Motor neuron (in vitro differentiated cells): ENCODE measurements around the gene GNAQ. TPM values are rescaled to one million over a fixed set of nuclear protein-coding genes. Genes with fewer than 3 reads are reported as not detected.

Source experiments
- ATAC-seq, 8 experiments: fragments of 200-7000 bp; cut with Tn5 transposase; replicated peaks in 6 of 8; 2 replicates each; pipeline ENCODE4 v1.8.0; 2021; ENCODE audit warnings: mild to moderate bottlenecking in 8 of 8, moderate library complexity in 8 of 8
- H3K27ac ChIP-seq, 2 donors: fragments of 250-450 bp; sonication (Bioruptor Pico); 2 replicates each; pipeline ENCODE4 v1.9.0; 2021; ENCODE audit warnings: antibody characterized with exemption in 2 of 2, mild to moderate bottlenecking in 2 of 2, moderate library complexity in 1 of 2
- H3K4me1 ChIP-seq, 2 donors: fragments of 250-450 bp; sonication (Bioruptor Pico); replicated peaks in 1 of 2; 2 replicates each; pipeline ENCODE4 v1.6.1; 2021; ENCODE audit warnings: antibody characterized with exemption in 2 of 2, mild to moderate bottlenecking in 2 of 2, moderate library complexity in 1 of 2
- H3K4me3 ChIP-seq, 5 donors: fragments of 250-450 bp; sonication (Bioruptor Pico); 2 replicates each; pipeline ENCODE4 v1.9.0; 2021; ENCODE audit warnings: antibody characterized with exemption in 5 of 5, mild to moderate bottlenecking in 5 of 5, moderate library complexity in 4 of 5
- whole genome bisulfite sequencing, 10 experiments: fragments of 450-650 bp; shearing (Covaris generic); methylation state at CpG; one replicate each; pipeline ENCODE4 v1.0.0; 2022; 5-methylcytosine and 5-hydroxymethylcytosine counted together
- in situ Hi-C, 9 experiments: fragments of 400-800 bp; cut with MboI; loops; one replicate each; pipeline ENCODE4 v1.15.0; 2021; ENCODE audit warnings: low sequenced_read_pairs in 9 of 9, low pct_unique_long_range_greater_than_20kb in 2 of 9; ENCODE audit not compliant: unreplicated experiment in 9 of 9
- total RNA-seq, 8 experiments: library from RNA; unstranded; fragments of 300-600 nt; gene quantifications; 2 replicates each; pipeline versions ENCODE4 v1.2.3 to v1.2.4, GENCODE V29; 2022

Gene GNAQ
- total RNA-seq, 8 experiments from 2014 or later: 10.5 to 84.7 (median 37.9) TPM

DNA sequence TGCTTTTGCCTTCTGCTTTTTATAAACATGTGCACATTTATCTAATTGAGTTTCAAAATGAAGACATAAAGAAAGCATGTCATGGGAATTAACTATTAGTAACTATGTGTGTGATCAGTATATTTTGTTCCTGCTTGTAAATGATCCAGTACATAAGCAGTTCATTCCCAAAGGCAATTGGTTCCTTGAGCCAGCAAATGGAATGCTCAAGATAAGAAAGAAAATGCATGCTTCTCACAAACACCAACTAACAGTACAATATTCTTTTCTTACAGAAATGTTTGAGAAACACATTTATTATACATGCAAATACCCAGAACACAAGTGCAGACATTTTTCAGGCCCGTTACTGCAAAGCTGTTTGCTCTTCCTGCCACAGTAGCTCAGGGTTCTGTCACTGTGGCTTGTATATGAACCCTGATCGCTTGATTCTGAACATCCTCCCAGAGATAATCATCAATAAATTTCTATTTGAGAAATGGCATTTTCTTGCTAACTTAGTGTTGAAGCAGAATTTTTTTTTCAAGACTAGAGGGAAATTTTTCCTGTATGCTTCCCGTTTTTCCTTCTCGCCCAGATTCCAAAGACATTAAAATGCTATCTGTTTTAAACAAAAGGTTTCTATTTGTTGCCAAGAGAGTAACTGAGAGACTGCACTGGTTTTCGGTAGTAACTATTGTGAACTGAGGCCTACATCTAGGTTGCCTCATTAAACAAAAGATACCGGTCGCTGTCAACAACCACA, 1.9 kb downstream of the GNAQ start:
- WGBS, 10 experiments: 0 to 2% (median 0%) methylated on average over 1 to 7 of the region's 7 CpGs; no CpG with 5 or more reads in 1 of the 10 experiments
- Histone ChIP-seq H3K4me1 (peaks cover 19 to 43% of the 10 kb centered on the region in 2 donors), H3K4me3 (peak overlapping the region; percentile 71 to 95 (median 88)), H3K27ac (peak overlapping the region; percentile 97 to 98)
- in situ Hi-C loops: loop anchor here in 5 of 9 experiments (25.0 kb wide), 3 partner anchors 167 to 592 kb away; no protein-coding TSS in a partner anchor
- no peak for ATAC-seq

DNA sequence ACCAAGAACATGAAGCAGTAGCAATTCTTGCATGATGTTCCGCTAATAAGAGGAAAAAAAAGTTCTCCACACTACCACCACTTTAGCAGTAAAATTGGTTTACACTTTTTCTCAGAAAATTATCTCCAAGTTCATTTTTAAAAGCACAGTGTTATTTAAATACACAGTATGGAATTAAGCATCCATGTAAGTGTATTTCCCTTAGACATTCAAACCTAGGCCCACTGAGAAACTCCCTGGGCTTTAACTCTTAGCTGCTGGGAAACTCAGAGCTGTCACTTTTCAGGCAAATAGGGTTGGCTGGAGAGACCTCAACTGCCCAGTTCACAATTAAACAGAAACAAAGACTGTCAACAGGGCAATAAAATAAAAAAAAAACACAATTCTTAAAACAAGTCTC, 2.7 kb downstream of the GNAQ start:
- in situ Hi-C loops: loop anchor here in 5 of 9 experiments (25.0 kb wide), 3 partner anchors 167 to 592 kb away; no protein-coding TSS in a partner anchor
- no peak for ATAC-seq
- H3K4me1 ChIP-seq: peaks cover 19 to 43% of the 10 kb centered on the region in 2 donors
- H3K4me3 ChIP-seq: peak overlapping the region; percentile 71 to 95 (median 88)
- 60 to 100% (median 80%) methylated on average over 1 of the region's 1 CpG; no CpG with 5 or more reads in 3 of the 10 experiments for WGBS, 10 experiments
- H3K27ac ChIP-seq: no peak overlapping the region

DNA sequence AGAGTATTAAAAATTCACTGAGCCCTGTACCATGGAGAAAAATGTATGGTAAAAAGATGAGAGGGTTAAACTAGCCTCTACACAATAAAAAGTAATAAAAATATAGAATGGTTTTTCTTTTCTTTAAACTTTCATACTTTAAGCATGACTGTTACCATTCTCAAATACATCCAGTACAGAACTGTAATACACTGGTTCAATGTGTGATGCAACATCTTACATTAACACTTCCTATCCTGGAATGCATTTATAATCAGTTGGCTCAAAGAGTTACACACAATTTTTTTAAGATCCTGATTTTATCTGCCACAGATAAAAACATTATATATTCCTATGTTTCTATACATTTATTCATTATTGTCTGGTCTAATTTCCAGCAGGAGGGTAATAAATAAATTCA, 4.7 kb downstream of the GNAQ start:
- in situ Hi-C loops: loop anchor here in 5 of 9 experiments (25.0 kb wide), 3 partner anchors 165 to 590 kb away; no protein-coding TSS in a partner anchor
- Histone ChIP-seq H3K4me1 (peaks cover 28 to 43% of the 10 kb centered on the region in 2 donors), H3K27ac (no peak overlapping the region), H3K4me3 (peak overlapping the region in 2 of 5 donors; percentile 7 to 23)
- no peak for ATAC-seq

DNA sequence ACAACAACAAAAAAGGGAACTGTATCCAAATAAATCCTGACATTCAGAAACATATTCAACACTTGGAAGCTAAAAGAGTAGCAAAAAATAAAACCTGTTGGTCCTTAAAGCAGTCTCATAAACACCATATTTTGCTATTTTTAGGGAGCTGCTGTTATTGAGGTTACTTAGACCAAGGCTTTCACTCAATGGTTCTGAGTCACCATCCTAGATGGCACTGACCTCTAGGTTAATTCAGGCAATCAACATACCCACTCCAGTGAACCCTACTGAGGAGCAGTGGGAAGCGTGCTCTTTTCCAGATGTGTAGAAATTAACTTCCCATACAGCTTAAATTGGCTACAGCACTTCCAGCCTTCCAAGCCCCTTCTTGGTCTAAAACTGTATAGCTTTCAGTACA, 5.2 kb downstream of the GNAQ start:
- peak overlapping the region in 3 of 5 donors; percentile 4 to 23 (median 7) for H3K4me3 ChIP-seq
- H3K27ac ChIP-seq: no peak overlapping the region
- ATAC-seq: no peak
- peaks cover 28 to 43% of the 10 kb centered on the region in 2 donors for H3K4me1 ChIP-seq
- 67 to 88% (median 80%) methylated on average over 1 of the region's 1 CpG; no CpG with 5 or more reads in 5 of the 10 experiments for WGBS, 10 experiments
- in situ Hi-C loops: loop anchor here in 5 of 9 experiments (25.0 kb wide), 3 partner anchors 164 to 589 kb away; no protein-coding TSS in a partner anchor

- Histone ChIP-seq H3K27ac (no peak overlapping the region), H3K4me3 (no peak overlapping the region), H3K4me1 (peaks cover 28 to 43% of the 10 kb centered on the region in 2 donors)
- ATAC-seq: no peak
- 55 to 95% (median 76%) methylated on average over 3 to 7 of the region's 7 CpGs for WGBS, 10 experiments
- in situ Hi-C loops: loop anchor here in 5 of 9 experiments (25.0 kb wide), 3 partner anchors 163 to 588 kb away; no protein-coding TSS in a partner anchor
These were observed 6.4 kb downstream of the GNAQ start for GRCh38 chr9:78025186-78025585.

DNA sequence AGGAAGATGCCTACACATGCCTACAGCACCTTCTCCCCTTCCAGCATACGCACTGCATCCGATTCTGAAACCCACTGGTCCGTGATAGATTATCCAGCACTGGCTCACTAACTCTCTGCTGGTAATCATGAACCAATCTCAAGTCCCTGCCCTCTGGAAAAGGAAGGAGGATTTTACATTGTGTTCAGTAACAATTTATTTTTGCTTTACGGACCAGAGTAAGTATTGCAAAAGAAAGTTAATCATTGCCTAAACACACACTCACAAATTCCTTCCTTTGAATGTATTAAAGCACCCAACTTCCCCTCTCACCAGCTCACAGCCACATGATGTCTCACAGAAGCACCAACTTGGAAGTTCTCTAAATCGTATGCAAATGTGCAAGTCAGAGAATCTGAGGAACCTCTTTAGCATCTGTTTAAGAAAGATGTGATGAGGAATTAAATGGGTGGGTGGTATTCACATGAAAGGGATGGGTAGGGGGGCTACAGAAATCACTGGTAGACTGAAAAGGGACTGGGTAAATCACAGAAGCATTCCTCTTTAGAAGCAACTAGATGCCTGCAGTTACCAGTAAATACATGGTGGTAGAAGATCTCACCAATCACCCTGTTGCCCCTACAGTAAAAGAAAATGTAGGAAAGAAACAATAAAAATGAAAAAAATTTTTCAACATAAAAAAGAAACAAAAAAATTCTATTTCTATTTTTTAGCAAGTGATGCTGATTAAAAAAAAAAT, 8.4 kb downstream of the GNAQ start:
- 0 to 77% (median 13%) methylated on average over 1 to 5 of the region's 5 CpGs; no CpG with 5 or more reads in 2 of the 10 experiments for WGBS, 10 experiments
- in situ Hi-C loops: no loop called here
- no peak overlapping the region for H3K27ac ChIP-seq
- no peak overlapping the region for H3K4me3 ChIP-seq
- peak in 7 of 8 experiments; percentile 29 to 75 (median 53) for ATAC-seq
- peaks cover 28 to 39% of the 10 kb centered on the region in 2 donors for H3K4me1 ChIP-seq

DNA sequence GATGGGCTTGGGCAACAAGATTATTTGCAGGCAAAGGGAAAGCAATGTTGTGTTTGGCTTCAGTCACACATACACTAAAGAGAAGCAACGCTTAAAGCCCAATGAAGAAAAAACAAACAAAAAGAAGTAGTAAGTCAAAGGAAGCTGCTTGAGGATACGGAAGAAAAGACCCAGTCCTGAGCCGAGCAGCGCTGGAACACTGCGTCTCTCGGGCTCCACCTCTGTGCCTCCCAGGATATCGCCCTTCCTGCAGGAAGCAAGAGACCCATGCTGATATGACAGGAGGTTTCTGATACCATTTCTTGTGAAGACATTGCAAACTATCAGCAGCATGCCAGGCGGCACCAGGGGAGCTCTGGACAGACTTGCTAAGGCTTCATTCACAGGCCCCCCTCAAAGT, 9.9 kb downstream of the GNAQ start:
- WGBS, 10 experiments: 54 to 100% (median 92%) methylated on average over 1 to 5 of the region's 8 CpGs; no CpG with 5 or more reads in 3 of the 10 experiments
- ATAC-seq: peak in 3 of 8 experiments; percentile 15 to 53 (median 43)
- peaks cover 26 to 29% of the 10 kb centered on the region in 2 donors for H3K4me1 ChIP-seq
- H3K27ac ChIP-seq: no peak overlapping the region
- in situ Hi-C loops: no loop called here
- H3K4me3 ChIP-seq: no peak overlapping the region

- peaks cover 0 to 7% of the 10 kb centered on the region in 2 donors for H3K4me1 ChIP-seq
- H3K27ac ChIP-seq: no peak overlapping the region
- H3K4me3 ChIP-seq: no peak overlapping the region
- in situ Hi-C loops: no loop called here
- WGBS, 10 experiments: 61 to 100% (median 81%) methylated on average over 1 to 3 of the region's 3 CpGs
- ATAC-seq: peak in 5 of 8 experiments; percentile 31 to 72 (median 50)
These were observed 14.4 kb downstream of the GNAQ start for GRCh38 chr9:78017190-78017693.

GRCh38 chr9:78015241-78015640, 16.4 kb downstream of the GNAQ start:
- no peak overlapping the region for H3K27ac ChIP-seq
- in situ Hi-C loops: no loop called here
- H3K4me1 ChIP-seq: peaks cover 0 to 7% of the 10 kb centered on the region in 2 donors
- ATAC-seq: no peak
- H3K4me3 ChIP-seq: no peak overlapping the region

- 53 to 100% (median 96%) methylated on average over 1 to 6 of the region's 6 CpGs; no CpG with 5 or more reads in 1 of the 10 experiments for WGBS, 10 experiments
- Histone ChIP-seq H3K27ac (no peak overlapping the region), H3K4me1 (peaks cover 0 to 7% of the 10 kb centered on the region in 2 donors), H3K4me3 (no peak overlapping the region)
- ATAC-seq: no peak
- in situ Hi-C loops: no loop called here
These were observed 16.8 kb downstream of the GNAQ start for GRCh38 chr9:78014776-78015175.

GRCh38 chr9:78013934-78014333, 17.7 kb downstream of the GNAQ start:
- Histone ChIP-seq H3K4me3 (no peak overlapping the region), H3K27ac (no peak overlapping the region), H3K4me1 (peaks cover 0 to 7% of the 10 kb centered on the region in 2 donors)
- in situ Hi-C loops: no loop called here
- 75 to 100% (median 95%) methylated on average over 1 of the region's 1 CpG; no CpG with 5 or more reads in 6 of the 10 experiments for WGBS, 10 experiments
- ATAC-seq: no peak

DNA sequence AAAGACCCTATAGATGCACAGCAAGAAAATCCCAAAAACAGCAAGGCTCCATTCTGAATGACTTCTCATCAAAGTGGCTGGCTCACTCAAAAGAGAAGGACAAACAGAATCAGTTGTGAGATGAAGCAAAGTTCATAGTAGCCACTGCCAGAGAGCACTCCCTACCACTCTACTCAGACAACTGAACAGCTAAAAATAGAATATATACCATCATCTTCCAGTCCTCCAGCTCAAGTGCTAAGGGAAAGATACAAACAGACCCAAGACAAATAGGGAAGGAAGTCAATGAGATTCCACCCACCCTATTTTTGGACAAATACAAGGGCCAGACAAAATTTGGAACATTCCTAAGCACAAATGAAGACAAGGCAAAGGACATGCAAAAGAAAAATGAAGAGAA, 20.6 kb downstream of the GNAQ start:
- Histone ChIP-seq H3K4me1 (peaks cover 0 to 4% of the 10 kb centered on the region in 2 donors), H3K27ac (no peak overlapping the region), H3K4me3 (no peak overlapping the region)
- in situ Hi-C loops: no loop called here
- no peak for ATAC-seq

- ATAC-seq: no peak
- Histone ChIP-seq H3K27ac (no peak overlapping the region), H3K4me3 (no peak overlapping the region), H3K4me1 (peaks cover 0 to 4% of the 10 kb centered on the region in 2 donors)
- 58 to 100% (median 89%) methylated on average over 2 to 5 of the region's 5 CpGs for WGBS, 10 experiments
- in situ Hi-C loops: no loop called here
These were observed 21.2 kb downstream of the GNAQ start for GRCh38 chr9:78010445-78010844.
